MCF 10A (cell line): ENCODE measurements around the gene RPS4Y1. TPM values are rescaled to one million over a fixed set of nuclear protein-coding genes. Genes with fewer than 3 reads are reported as not detected.

Source experiments
- BruUV-seq: library from RNA; stranded (reverse); fragments of 400-500 nt; replicated peaks from 2 replicates; lab custom pipeline; 2021; lab: Mats Ljungman, UMichigan
- CTCF ChIA-PET: fragments of 300-600 bp; sonication (Branson Sonifier 250); formaldehyde crosslinking; extraction: SDS; loops from one replicate; lab custom pipeline; 2021; ENCODE audit warnings: antibody characterized with exemption, inconsistent platforms; lab: Yijun Ruan, JAX
- POLR2A ChIA-PET: fragments of 300-600, 350-650 bp; sonication (Branson Sonifier 250); formaldehyde crosslinking; extraction: SDS; loops from one replicate; lab custom pipeline; 2020; ENCODE audit warnings: antibody characterized with exemption, inconsistent platforms; lab: Yijun Ruan, JAX
- DNase-seq: peaks from one replicate; pipeline ENCODE4 v3.0.0-alpha.2; 2018; ENCODE audit not compliant: unreplicated experiment
- H3K27ac Mint-ChIP-seq: one replicate; pipeline ENCODE4 v1.8.0; 2022; ENCODE audit warnings: mild to moderate bottlenecking, low read depth, mixed read lengths; ENCODE audit not compliant: unreplicated experiment
- H3K27me3 Mint-ChIP-seq: one replicate; pipeline ENCODE4 v1.8.0; 2022; ENCODE audit warnings: mixed read lengths; ENCODE audit not compliant: insufficient read depth, unreplicated experiment
- H3K36me3 Mint-ChIP-seq: one replicate; pipeline ENCODE4 v1.8.0; 2022; ENCODE audit warnings: mild to moderate bottlenecking, moderate library complexity, mixed read lengths; ENCODE audit not compliant: insufficient read depth, unreplicated experiment
- H3K4me1 Mint-ChIP-seq: one replicate; pipeline ENCODE4 v1.8.0; 2022; ENCODE audit warnings: mixed read lengths; ENCODE audit not compliant: insufficient read depth, unreplicated experiment
- H3K4me3 Mint-ChIP-seq: one replicate; pipeline ENCODE4 v1.8.0; 2022; ENCODE audit warnings: mild to moderate bottlenecking, moderate library complexity, mixed read lengths; ENCODE audit not compliant: unreplicated experiment
- H3K9me3 Mint-ChIP-seq: one replicate; pipeline ENCODE4 v1.8.0; 2022; ENCODE audit warnings: mixed read lengths; ENCODE audit not compliant: unreplicated experiment
- CTCF ChIP-seq: fragments of 200-600 bp; IDR thresholded peaks from one replicate; pipeline ENCODE4 v1.8.0; 2022; ENCODE audit warnings: antibody characterized with exemption, mild to moderate bottlenecking; ENCODE audit not compliant: unreplicated experiment
- intact Hi-C: fragments of 100-400 bp; cut with micrococcal nuclease; formaldehyde crosslinking; loops from 2 replicates; pipeline ENCODE4 v1.14.1; 2022
- total RNA-seq: library from RNA; stranded (reverse); gene quantifications from 2 replicates; pipeline ENCODE4 v1.2.3, GENCODE V29; 2022

The RPS4Y1 gene
- total RNA-seq, 1 experiment from 2014 or later: not detected

GRCh38 chrY:2837932-2838331 lies 3.5 kb upstream of the RPS4Y1 start:
- no peaks in the 10 kb centered on the region for H3K4me1 Mint-ChIP-seq
- TF ChIP-seq CTCF: no peak
- H3K4me3 Mint-ChIP-seq: no peak overlapping the region
- H3K27me3 Mint-ChIP-seq: no peaks in the 10 kb centered on the region
- no TSS peak for BruUV-seq
- H3K27ac Mint-ChIP-seq: no peak overlapping the region
- ChIA-PET POLR2A (no interaction called here), CTCF (no interaction called here)
- no peak for DNase-seq
- intact Hi-C loops: no loop called here
- no peaks in the 10 kb centered on the region for H3K36me3 Mint-ChIP-seq
- H3K9me3 Mint-ChIP-seq: no peaks in the 10 kb centered on the region

DNA sequence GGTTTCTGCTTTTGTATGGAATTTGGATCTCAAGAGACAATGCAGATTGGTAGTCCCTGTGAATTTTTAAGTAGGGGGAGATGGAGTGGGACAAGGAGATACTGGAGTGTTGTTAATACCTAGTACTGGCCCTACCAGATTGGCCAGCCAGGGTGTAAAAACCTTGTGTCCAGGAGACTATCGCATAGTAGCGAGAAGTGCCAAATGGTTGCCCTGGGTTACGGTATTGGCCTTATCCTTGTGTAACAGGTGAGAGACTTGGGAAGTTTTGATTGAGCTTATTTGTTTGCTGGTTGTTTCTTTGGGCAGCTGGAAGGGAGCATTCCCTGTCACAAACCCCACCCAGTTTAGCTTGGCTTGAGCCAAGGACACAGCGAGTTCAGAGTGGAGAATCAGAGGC lies 5.4 kb downstream of the RPS4Y1 start:
- POLR2A ChIA-PET: no interaction called here
- Mint-ChIP-seq H3K4me1 (no peaks in the 10 kb centered on the region), H3K27me3 (no peaks in the 10 kb centered on the region), H3K27ac (no peak overlapping the region), H3K9me3 (no peaks in the 10 kb centered on the region), H3K4me3 (no peak overlapping the region), H3K36me3 (no peaks in the 10 kb centered on the region)
- intact Hi-C loops: no loop called here
- CTCF ChIA-PET: no interaction called here
- no peak for DNase-seq
- no TSS peak for BruUV-seq
- no peak for TF ChIP-seq CTCF

DNA sequence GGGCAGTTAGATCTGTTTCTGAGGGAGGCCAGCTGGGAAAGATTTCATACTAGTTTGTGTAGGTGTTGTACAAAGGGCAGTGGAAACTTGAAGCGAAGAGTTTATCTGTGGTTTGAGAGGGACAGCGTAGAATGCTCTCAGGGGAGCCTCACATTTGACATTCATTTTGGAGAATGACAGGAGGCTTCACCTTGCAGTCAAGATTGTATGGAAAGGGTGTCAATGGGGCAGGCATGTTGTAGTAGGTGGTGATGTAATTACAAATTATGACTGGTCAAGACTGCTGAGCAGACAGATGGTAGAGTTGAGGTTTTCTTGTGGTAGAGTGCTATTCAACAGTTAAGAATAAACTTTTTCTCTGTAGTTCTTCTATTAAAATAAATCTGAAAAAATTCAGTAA lies 7.0 kb downstream of the RPS4Y1 start:
- Mint-ChIP-seq H3K27me3 (no peaks in the 10 kb centered on the region), H3K9me3 (no peaks in the 10 kb centered on the region), H3K27ac (no peak overlapping the region), H3K4me1 (no peaks in the 10 kb centered on the region), H3K4me3 (no peak overlapping the region), H3K36me3 (no peaks in the 10 kb centered on the region)
- BruUV-seq: no TSS peak
- DNase-seq: no peak
- intact Hi-C loops: no loop called here
- CTCF ChIA-PET: no interaction called here
- POLR2A ChIA-PET: no interaction called here
- TF ChIP-seq CTCF: no peak

DNA sequence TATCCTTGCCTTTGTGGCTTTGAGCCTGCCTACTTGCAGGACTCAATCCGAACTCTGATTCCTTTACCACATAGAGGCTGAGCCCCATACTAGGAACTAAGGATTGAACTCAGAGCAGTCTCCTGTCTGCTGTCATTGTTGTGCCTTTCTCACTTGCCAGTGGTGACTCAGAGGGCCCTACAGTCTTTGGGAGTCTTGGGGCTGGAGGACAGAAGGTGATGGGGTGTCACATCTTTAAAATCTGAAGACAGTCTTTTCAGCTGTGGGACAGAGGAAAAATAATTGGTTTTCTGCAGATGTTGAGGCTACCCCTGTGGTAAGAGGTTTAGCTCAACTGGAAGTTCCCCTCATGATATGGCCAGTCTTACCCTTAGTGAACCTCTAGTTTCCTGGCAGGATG lies 8.0 kb downstream of the RPS4Y1 start:
- intact Hi-C loops: no loop called here
- H3K36me3 Mint-ChIP-seq: no peaks in the 10 kb centered on the region
- no peaks in the 10 kb centered on the region for H3K27me3 Mint-ChIP-seq
- H3K4me3 Mint-ChIP-seq: no peak overlapping the region
- BruUV-seq: no TSS peak
- CTCF ChIA-PET: no interaction called here
- TF ChIP-seq CTCF: no peak
- POLR2A ChIA-PET: no interaction called here
- H3K4me1 Mint-ChIP-seq: no peaks in the 10 kb centered on the region
- no peak for DNase-seq
- H3K27ac Mint-ChIP-seq: no peak overlapping the region
- H3K9me3 Mint-ChIP-seq: no peaks in the 10 kb centered on the region
